ENCODE results near the gene OR5K4.
A peak's percentile ranks its signal among the peaks of the same experiment; 100 is the strongest.

The OR5K4 gene

DNA sequence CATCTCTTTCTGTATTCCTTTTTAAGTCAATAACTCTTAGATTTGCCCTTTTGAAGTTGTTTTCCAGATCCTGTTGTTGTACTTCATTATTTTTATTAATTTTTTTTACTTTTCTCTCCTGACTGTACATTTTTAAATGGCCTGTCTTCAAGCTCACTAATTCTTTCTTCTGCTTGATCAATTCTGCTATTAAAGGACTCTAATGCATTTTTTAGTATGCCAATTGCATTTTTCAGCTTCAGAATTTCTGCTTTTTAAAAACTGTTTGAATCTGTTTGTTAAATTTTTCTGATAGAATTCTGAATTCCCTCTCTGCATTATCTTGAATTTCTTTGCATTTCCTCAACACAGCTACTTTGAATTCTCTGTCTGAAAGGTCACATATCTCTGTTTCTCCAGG, 5.6 kb downstream of the OR5K4 start:
- Histone ChIP-seq H3K9me3 (ENCODE audit: control insufficient read depth, insufficient read depth, low read length) (no peaks in the 10 kb centered on the region), H3F3A (ENCODE audit: control insufficient read depth, insufficient read depth) (no peaks in the 10 kb centered on the region), H3K9me2 (replicated peaks; ENCODE audit: control insufficient read depth, low read length) (no peaks in the 10 kb centered on the region), H3K79me2 (ENCODE audit: control insufficient read depth, low read length) (no peaks in the 10 kb centered on the region), H3K27ac (ENCODE audit: low read depth, low read length) (no peak overlapping the region), H3K36me3 (ENCODE audit: control insufficient read depth, low read length) (no peaks in the 10 kb centered on the region), H4K20me1 (ENCODE audit: control insufficient read depth, insufficient read depth, low read depth, low read length) (no peaks in the 10 kb centered on the region), H3K4me1 (ENCODE audit: control insufficient read depth, low read length) (no peaks in the 10 kb centered on the region), H3K27me3 (ENCODE audit: control insufficient read depth, low read length) (no peaks in the 10 kb centered on the region), H3K4me3 (ENCODE audit: low read length) (no peak overlapping the region), H3K4me2 (ENCODE audit: low read length) (no peak overlapping the region)
- TF ChIP-seq, protein P1, sequence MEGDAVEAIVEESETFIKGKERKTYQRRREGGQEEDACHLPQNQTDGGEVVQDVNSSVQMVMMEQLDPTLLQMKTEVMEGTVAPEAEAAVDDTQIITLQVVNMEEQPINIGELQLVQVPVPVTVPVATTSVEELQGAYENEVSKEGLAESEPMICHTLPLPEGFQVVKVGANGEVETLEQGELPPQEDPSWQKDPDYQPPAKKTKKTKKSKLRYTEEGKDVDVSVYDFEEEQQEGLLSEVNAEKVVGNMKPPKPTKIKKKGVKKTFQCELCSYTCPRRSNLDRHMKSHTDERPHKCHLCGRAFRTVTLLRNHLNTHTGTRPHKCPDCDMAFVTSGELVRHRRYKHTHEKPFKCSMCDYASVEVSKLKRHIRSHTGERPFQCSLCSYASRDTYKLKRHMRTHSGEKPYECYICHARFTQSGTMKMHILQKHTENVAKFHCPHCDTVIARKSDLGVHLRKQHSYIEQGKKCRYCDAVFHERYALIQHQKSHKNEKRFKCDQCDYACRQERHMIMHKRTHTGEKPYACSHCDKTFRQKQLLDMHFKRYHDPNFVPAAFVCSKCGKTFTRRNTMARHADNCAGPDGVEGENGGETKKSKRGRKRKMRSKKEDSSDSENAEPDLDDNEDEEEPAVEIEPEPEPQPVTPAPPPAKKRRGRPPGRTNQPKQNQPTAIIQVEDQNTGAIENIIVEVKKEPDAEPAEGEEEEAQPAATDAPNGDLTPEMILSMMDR (IDR thresholded peaks at IDR 0.05; ENCODE audit: low read depth, low read length, poor library complexity, severe bottlenecking): no peak
- no peak for TF ChIP-seq EZH2phosphoT487 (IDR thresholded peaks at IDR 0.05; ENCODE audit: borderline replicate concordance, low read length)

DNA sequence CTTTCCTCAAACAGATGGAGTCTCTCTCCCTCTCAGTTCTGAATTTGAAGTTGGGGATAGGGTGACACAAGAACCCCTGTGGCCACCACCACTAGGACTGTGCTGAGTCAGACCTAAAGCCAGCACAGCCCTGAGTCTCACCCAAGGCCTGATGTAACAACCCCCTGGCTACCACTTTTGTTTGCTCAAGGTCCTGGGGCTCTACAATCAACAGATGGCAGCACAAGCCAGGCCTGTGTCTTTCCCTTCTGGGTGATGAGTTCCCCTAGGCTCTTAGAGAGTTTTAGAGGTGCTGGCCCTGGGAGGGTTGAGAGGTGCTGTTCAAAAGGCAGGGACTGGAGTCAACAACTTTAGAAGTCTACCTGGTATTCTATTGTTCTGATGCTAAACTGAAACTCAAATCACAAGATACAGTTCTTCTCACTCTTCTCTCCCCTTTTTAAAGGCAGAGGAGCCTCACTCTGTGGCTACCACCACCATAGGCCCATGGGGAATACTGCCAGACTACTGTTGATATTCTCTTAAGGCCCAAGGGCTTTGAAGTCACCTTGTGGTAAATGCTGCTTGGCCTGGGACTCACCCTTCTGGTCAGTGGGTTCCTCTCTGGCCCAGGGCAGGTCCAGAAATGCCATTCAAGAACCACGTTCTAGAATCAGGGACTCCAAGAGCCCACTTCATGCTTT, 6.5 kb downstream of the OR5K4 start:
- Histone ChIP-seq H4K20me1 (ENCODE audit: control insufficient read depth, insufficient read depth, low read depth, low read length) (no peaks in the 10 kb centered on the region), H3K36me3 (ENCODE audit: control insufficient read depth, low read length) (no peaks in the 10 kb centered on the region), H3K4me2 (ENCODE audit: low read length) (no peak overlapping the region), H3K4me3 (ENCODE audit: low read length) (no peak overlapping the region), H3K27ac (ENCODE audit: low read depth, low read length) (no peak overlapping the region), H3K9me2 (replicated peaks; ENCODE audit: control insufficient read depth, low read length) (no peaks in the 10 kb centered on the region), H3K4me1 (ENCODE audit: control insufficient read depth, low read length) (no peaks in the 10 kb centered on the region), H3K27me3 (ENCODE audit: control insufficient read depth, low read length) (no peaks in the 10 kb centered on the region), H3K79me2 (ENCODE audit: control insufficient read depth, low read length) (no peaks in the 10 kb centered on the region), H3F3A (ENCODE audit: control insufficient read depth, insufficient read depth) (no peaks in the 10 kb centered on the region), H3K9me3 (ENCODE audit: control insufficient read depth, insufficient read depth, low read length) (no peaks in the 10 kb centered on the region)
- TF ChIP-seq, protein P1 (IDR thresholded peaks at IDR 0.05; ENCODE audit: low read depth, low read length, poor library complexity, severe bottlenecking): peak; percentile 26
- no peak for TF ChIP-seq EZH2phosphoT487 (IDR thresholded peaks at IDR 0.05; ENCODE audit: borderline replicate concordance, low read length)

DNA sequence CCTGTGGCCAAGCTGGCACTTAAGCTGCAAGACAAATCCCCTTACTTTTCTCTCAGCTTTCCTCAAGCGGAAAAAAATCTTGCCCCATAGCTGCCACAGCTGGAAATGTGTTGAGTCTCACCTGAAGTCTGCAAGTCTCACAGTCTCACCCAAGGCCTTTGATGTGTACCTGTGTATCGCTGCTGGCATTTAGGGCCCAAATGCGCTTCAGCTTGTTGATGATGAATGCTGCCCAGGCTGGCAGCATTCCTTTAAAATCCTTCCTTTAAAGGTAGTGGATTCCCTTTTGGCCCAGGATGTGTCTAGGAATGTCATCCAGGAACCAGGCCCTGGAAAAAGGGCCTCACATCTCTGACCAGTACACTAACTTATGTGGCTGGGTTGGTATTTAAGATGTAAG, 7.0 kb downstream of the OR5K4 start:
- Histone ChIP-seq H3K36me3 (ENCODE audit: control insufficient read depth, low read length) (no peaks in the 10 kb centered on the region), H3K4me3 (ENCODE audit: low read length) (no peak overlapping the region), H3K79me2 (ENCODE audit: control insufficient read depth, low read length) (no peaks in the 10 kb centered on the region), H4K20me1 (ENCODE audit: control insufficient read depth, insufficient read depth, low read depth, low read length) (no peaks in the 10 kb centered on the region), H3K27me3 (ENCODE audit: control insufficient read depth, low read length) (no peaks in the 10 kb centered on the region), H3K4me1 (ENCODE audit: control insufficient read depth, low read length) (no peaks in the 10 kb centered on the region), H3K9me2 (replicated peaks; ENCODE audit: control insufficient read depth, low read length) (no peaks in the 10 kb centered on the region), H3K4me2 (ENCODE audit: low read length) (no peak overlapping the region), H3F3A (ENCODE audit: control insufficient read depth, insufficient read depth) (no peaks in the 10 kb centered on the region), H3K27ac (ENCODE audit: low read depth, low read length) (no peak overlapping the region), H3K9me3 (ENCODE audit: control insufficient read depth, insufficient read depth, low read length) (no peaks in the 10 kb centered on the region)
- TF ChIP-seq, protein P1 (IDR thresholded peaks at IDR 0.05; ENCODE audit: low read depth, low read length, poor library complexity, severe bottlenecking): no peak
- no peak for TF ChIP-seq EZH2phosphoT487 (IDR thresholded peaks at IDR 0.05; ENCODE audit: borderline replicate concordance, low read length)
